ENCODE data around the gene TXNDC17. TPM values are rescaled to one million over a fixed set of nuclear protein-coding genes. Genes with fewer than 3 reads are reported as not detected.

TXNDC17 gene
- total and polyA plus RNA-seq, 2 of the 8 experiments (the other 6 are each of a cell fraction or from before 2014, with no cell fraction given): 182 to 410 TPM

DNA sequence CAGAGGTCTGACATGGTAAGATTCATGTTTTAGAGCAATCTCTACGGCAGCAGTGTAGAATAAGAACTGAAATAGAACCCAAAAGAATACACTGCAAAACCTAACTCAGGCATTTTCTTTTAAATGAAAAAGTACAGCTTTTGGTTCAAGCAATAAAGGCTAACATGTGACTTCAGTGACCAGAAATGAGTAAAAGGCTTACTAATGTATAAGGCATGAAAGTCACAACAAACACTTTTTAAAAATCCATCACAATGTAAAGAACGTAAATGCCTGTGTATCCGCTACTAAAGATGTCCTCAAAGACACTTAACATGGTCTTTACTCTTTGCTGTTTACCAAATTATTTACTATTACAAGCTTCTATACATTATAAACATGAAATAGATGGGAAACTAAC, 16.9 kb upstream of the TXNDC17 start (continued):
- TF ChIP-seq CHD7 (IDR thresholded peaks at IDR 0.05; ENCODE audit: insufficient replicate concordance, low read length): no peak
- no peak for TF ChIP-seq SIX5 (IDR thresholded peaks at IDR 0.05; ENCODE audit: low read depth, low read length)
- TF ChIP-seq, protein P1, sequence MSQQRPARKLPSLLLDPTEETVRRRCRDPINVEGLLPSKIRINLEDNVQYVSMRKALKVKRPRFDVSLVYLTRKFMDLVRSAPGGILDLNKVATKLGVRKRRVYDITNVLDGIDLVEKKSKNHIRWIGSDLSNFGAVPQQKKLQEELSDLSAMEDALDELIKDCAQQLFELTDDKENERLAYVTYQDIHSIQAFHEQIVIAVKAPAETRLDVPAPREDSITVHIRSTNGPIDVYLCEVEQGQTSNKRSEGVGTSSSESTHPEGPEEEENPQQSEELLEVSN (IDR thresholded peaks at IDR 0.05): no peak
- TF ChIP-seq NRF1 (IDR thresholded peaks at IDR 0.05; ENCODE audit: low read depth, low read length): no peak
- no peak for TF ChIP-seq SIN3A (conservative IDR thresholded peaks at IDR 0.05 in 1 of 2, IDR thresholded peaks at IDR 0.05 in 1 of 2; ENCODE audit: low read depth in 1 of 2, low read length in 2 of 2)
- TF ChIP-seq RAD21 (IDR thresholded peaks at IDR 0.05 in 1 of 2, conservative IDR thresholded peaks at IDR 0.05 in 1 of 2; ENCODE audit: low read depth in 2 of 2, low read length in 2 of 2): no peak
- TF ChIP-seq NANOG (IDR thresholded peaks at IDR 0.05; ENCODE audit: insufficient read depth, low read depth, low read length, poor library complexity, severe bottlenecking): no peak
- TF ChIP-seq PHF8 (conservative IDR thresholded peaks at IDR 0.05; ENCODE audit: low read depth, low read length): no peak
- TF ChIP-seq TAF7 (optimal IDR thresholded peaks at IDR 0.05; ENCODE audit: borderline replicate concordance, low read depth, low read length): no peak
- no peak for TF ChIP-seq SP4 (IDR thresholded peaks at IDR 0.05; ENCODE audit: low read length)
